A673 (cell line): ENCODE results near the gene TOR4A. TPM values are rescaled to one million over a fixed set of nuclear protein-coding genes. Genes with fewer than 3 reads are reported as not detected.

Experiments used
- BruUV-seq: library from RNA; stranded (reverse); fragments of 400-500 nt; replicated peaks from 2 replicates; lab custom pipeline; 2021; lab: Mats Ljungman, UMichigan
- CTCF ChIA-PET: fragments of 300-600 bp; sonication (Branson Sonifier 250); formaldehyde crosslinking; loops from one replicate; lab custom pipeline; 2022; ENCODE audit warnings: antibody characterized with exemption; lab: Charles Lee
- POLR2A ChIA-PET: fragments of 300-600 bp; sonication (Branson Sonifier 250); formaldehyde crosslinking; loops from one replicate; lab custom pipeline; 2022; ENCODE audit warnings: antibody characterized with exemption; ENCODE audit not compliant: low non-redundant PET; lab: Charles Lee
- DNase-seq: peaks from one replicate; pipeline ENCODE4 v3.0.0-alpha.2; 2015; ENCODE audit warnings: low spot score
- H3K27ac ChIP-seq: fragments of 200-600 bp; sonication (generic); 2 replicates; pipeline ENCODE4 v1.5.1; 2016; ENCODE audit warnings: mixed run types, low read depth, mild to moderate bottlenecking, mixed read lengths, antibody characterized with exemption, low read length; ENCODE audit not compliant: poor library complexity, severe bottlenecking
- H3K27me3 ChIP-seq: fragments of 200-600 bp; sonication (generic); replicated peaks from 2 replicates; pipeline ENCODE4 v1.6.1; 2017; ENCODE audit warnings: mixed run types, low read depth, mild to moderate bottlenecking, mixed read lengths, antibody characterized with exemption, low read length; ENCODE audit not compliant: insufficient read depth, poor library complexity
- H3K36me3 ChIP-seq: fragments of 200-600 bp; sonication (generic); 2 replicates; pipeline ENCODE4 v1.6.1; 2016; ENCODE audit warnings: mixed run types, mild to moderate bottlenecking, mixed read lengths, antibody characterized with exemption, low read length; ENCODE audit not compliant: insufficient read depth, poor library complexity, severe bottlenecking
- H3K4me1 ChIP-seq: fragments of 200-600 bp; sonication (generic); 2 replicates; pipeline ENCODE4 v1.6.1; 2017; ENCODE audit warnings: mixed run types, mild to moderate bottlenecking, mixed read lengths, antibody characterized with exemption, low read length; ENCODE audit not compliant: insufficient read depth, poor library complexity, severe bottlenecking
- H3K4me3 ChIP-seq: fragments of 200-600 bp; sonication (generic); 2 replicates; pipeline ENCODE4 v1.5.1; 2016; ENCODE audit warnings: low read depth, mixed run types, mild to moderate bottlenecking, mixed read lengths, low read length; ENCODE audit not compliant: poor library complexity, severe bottlenecking
- H3K9me3 ChIP-seq: fragments of 200-600 bp; sonication (generic); 2 replicates; pipeline ENCODE4 v1.6.1; 2016; ENCODE audit warnings: mixed run types, low read depth, mild to moderate bottlenecking, mixed read lengths, antibody characterized with exemption, low read length; ENCODE audit not compliant: poor library complexity, severe bottlenecking
- EZH2 ChIP-seq: fragments of 200-600 bp; sonication (generic); IDR thresholded peaks from 2 replicates; pipeline ENCODE4 v1.6.1; 2017; ENCODE audit warnings: borderline replicate concordance, low read depth, mild to moderate bottlenecking, mixed read lengths, antibody characterized with exemption, low read length; ENCODE audit not compliant: poor library complexity, severe bottlenecking
- intact Hi-C: fragments of 100-400 bp; cut with micrococcal nuclease; formaldehyde crosslinking; loops from one replicate; pipeline ENCODE4 v1.10.0; 2022; ENCODE audit not compliant: unreplicated experiment
- total RNA-seq: library from RNA; stranded (reverse); gene quantifications from 2 replicates; pipeline ENCODE4 v1.2.3, GENCODE V29; 2021
- TF ChIP-seq, protein P1 (sequence below): fragments of 300-800, 200-600 bp; sonication (generic); conservative IDR thresholded peaks from 2 replicates; pipeline ENCODE4 v1.5.1; 2017; ENCODE audit warnings: low read depth, mild to moderate bottlenecking, antibody characterized with exemption, low read length, moderate library complexity, mixed read lengths

TOR4A gene
- total RNA-seq, 1 experiment from 2014 or later: 0.82 TPM

DNA sequence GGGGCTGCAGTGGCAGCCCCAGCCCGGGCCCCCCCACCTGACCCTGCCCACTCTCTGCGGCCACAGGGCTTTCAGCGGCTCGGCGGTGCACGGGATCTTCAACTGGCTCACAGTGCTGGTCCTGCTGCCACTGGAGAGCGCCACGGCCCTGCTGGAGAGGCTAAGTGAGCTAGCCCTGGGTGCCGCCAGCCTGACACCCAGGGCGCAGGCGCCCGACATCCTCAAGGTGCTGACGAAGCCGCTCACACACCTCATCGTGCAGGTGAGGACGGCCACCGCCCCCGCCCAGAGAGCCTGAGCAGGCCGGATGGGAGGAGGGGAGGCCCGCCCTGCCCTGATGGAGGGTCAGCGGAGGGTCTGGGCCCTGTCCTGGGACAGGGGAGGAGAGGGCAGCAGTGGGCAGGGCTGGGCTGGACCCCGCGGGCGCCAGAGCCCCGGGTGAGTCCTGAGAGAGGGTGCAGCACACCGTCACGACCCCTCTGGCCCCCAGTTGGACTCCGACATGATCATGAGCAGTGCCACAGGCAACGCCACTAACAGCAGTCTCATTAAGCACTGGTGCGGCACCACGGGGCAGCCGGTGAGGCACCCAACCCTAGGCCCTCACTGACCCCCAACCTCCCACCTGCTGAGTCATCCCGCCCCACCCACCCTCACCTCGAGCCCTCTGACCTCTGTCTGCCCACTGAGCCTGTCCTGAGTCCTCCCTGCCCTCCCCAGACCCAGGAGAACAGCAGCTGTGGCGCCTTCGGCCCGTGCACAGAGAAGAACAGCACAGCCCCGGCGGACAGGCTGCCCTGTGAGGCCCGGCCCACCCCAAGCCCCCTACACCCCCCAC lies 44.2 kb upstream of the TOR4A start:
- no peak for DNase-seq
- no TSS peak for BruUV-seq

DNA sequence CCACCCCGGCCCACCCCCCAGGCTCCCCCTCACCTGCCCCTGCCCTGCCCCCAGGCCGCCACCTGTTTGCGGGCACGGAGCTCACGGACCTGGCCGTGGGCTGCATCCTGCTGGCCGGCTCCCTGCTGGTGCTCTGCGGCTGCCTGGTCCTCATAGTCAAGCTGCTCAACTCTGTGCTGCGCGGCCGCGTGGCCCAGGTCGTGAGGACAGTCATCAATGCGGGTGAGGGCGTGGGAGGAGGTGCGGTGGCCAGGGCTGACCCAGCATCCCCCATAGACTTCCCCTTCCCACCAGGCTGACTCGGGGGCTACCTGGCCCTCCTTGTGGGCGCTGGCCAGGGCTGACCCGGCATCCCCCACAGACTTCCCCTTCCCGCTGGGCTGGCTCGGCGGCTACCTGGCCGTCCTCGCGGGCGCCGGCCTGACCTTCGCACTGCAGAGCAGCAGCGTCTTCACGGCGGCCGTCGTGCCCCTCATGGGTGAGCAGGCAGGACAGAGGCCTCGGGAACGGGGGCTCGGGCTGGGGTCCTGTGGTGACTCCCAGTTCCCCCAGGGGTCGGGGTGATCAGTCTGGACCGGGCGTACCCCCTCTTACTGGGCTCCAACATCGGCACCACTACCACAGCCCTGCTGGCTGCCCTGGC lies 43.4 kb upstream of the TOR4A start:
- no peak overlapping the region for H3K4me3 ChIP-seq
- no peaks in the 10 kb centered on the region for H3K9me3 ChIP-seq
- H3K27me3 ChIP-seq: no peaks in the 10 kb centered on the region
- H3K4me1 ChIP-seq: peaks cover 17% of the 10 kb centered on the region
- intact Hi-C loops: no loop called here
- no peak overlapping the region for H3K27ac ChIP-seq
- CTCF ChIA-PET: interaction anchor here (0.9 to 1.6 kb wide), 2 partner anchors 11 to 147 kb away, joined by 3 read pairs; partner anchors contain the start of gene MAN1B1
- no TSS peak for BruUV-seq
- TF ChIP-seq, protein P1, sequence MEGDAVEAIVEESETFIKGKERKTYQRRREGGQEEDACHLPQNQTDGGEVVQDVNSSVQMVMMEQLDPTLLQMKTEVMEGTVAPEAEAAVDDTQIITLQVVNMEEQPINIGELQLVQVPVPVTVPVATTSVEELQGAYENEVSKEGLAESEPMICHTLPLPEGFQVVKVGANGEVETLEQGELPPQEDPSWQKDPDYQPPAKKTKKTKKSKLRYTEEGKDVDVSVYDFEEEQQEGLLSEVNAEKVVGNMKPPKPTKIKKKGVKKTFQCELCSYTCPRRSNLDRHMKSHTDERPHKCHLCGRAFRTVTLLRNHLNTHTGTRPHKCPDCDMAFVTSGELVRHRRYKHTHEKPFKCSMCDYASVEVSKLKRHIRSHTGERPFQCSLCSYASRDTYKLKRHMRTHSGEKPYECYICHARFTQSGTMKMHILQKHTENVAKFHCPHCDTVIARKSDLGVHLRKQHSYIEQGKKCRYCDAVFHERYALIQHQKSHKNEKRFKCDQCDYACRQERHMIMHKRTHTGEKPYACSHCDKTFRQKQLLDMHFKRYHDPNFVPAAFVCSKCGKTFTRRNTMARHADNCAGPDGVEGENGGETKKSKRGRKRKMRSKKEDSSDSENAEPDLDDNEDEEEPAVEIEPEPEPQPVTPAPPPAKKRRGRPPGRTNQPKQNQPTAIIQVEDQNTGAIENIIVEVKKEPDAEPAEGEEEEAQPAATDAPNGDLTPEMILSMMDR: no peak
- TF ChIP-seq EZH2: no peak
- POLR2A ChIA-PET: interaction anchor here (0.6 kb wide), 1 partner anchor 147 kb away, joined by 4 read pairs; the partner anchor contains the start of gene MAN1B1
- DNase-seq: no peak
- H3K36me3 ChIP-seq: no peaks in the 10 kb centered on the region

More for the DNA sequence above, 44.2 kb upstream of the TOR4A start:
- Histone ChIP-seq H3K27me3 (no peaks in the 10 kb centered on the region), H3K4me1 (peaks cover 14% of the 10 kb centered on the region), H3K36me3 (no peaks in the 10 kb centered on the region), H3K4me3 (no peak overlapping the region), H3K9me3 (no peaks in the 10 kb centered on the region), H3K27ac (no peak overlapping the region)
- ChIA-PET CTCF (no interaction called here), POLR2A (no interaction called here)
- TF ChIP-seq EZH2: no peak
- TF ChIP-seq, protein P1: no peak
- intact Hi-C loops: no loop called here

GRCh38 chr9:137234758-137235423 lies 42.6 kb upstream of the TOR4A start:
- Histone ChIP-seq H3K36me3 (no peaks in the 10 kb centered on the region), H3K4me1 (peaks cover 17% of the 10 kb centered on the region), H3K27me3 (no peaks in the 10 kb centered on the region), H3K4me3 (no peak overlapping the region), H3K9me3 (no peaks in the 10 kb centered on the region), H3K27ac (no peak overlapping the region)
- intact Hi-C loops: loop anchor here (5.0 kb wide), 1 partner anchor 188 kb away; the partner anchor contains the start of gene NPDC1
- ChIA-PET CTCF (interaction anchor here (0.9 to 1.6 kb wide), 2 partner anchors 12 to 148 kb away, joined by 3 read pairs; partner anchors contain the start of gene MAN1B1), POLR2A (no interaction called here)
- DNase-seq: no peak
- TF ChIP-seq, protein P1: no peak
- TF ChIP-seq EZH2: no peak
- no TSS peak for BruUV-seq
